Naive thymus-derived CD4-positive, alpha-beta T cell (primary cell): ENCODE results near the gene KRT5. TPM values are rescaled to one million over a fixed set of nuclear protein-coding genes. Genes with fewer than 3 reads are reported as not detected.

Source experiments
- ATAC-seq: fragments of 150-1000 bp; cut with Tn5 transposase; 2 replicates; pipeline ENCODE4 v1.10.0; 2021; ENCODE audit warnings: mild to moderate bottlenecking, moderate library complexity
- CTCF ChIA-PET: fragments of 350-600 bp; sonication (Branson Sonifier 250); formaldehyde crosslinking; loops from one replicate; lab custom pipeline; 2021; ENCODE audit warnings: antibody characterized with exemption; lab: Charles Lee
- POLR2A ChIA-PET: fragments of 350-600 bp; sonication (Branson Sonifier 250); formaldehyde crosslinking; loops from one replicate; lab custom pipeline; 2021; ENCODE audit warnings: antibody characterized with exemption, inconsistent platforms; lab: Charles Lee
- DNase-seq, 9 donors: peaks; one replicate each; pipeline versions ENCODE4 v3.0.0 to v3.0.0-alpha.2; 2020 to 2022; ENCODE audit warnings: mixed read lengths in 1 of 9
- H3K27ac ChIP-seq: one replicate; pipeline ENCODE4 v1.7.0; 2013; ENCODE audit warnings: mild to moderate bottlenecking, low read depth, low read length, moderate library complexity
- H3K27me3 ChIP-seq, 2 donors: one replicate each; pipeline ENCODE4 v1.7.0; 2013; ENCODE audit warnings: low read length in 2 of 2, mild to moderate bottlenecking in 2 of 2, moderate library complexity in 2 of 2; ENCODE audit not compliant: control insufficient read depth in 2 of 2, insufficient read depth in 2 of 2
- H3K36me3 ChIP-seq, 3 experiments: 1 replicate in 2 of 3; 2 replicates in 1 of 3; pipeline ENCODE4 v1.7.0; 2013; ENCODE audit warnings: low read length in 3 of 3, mild to moderate bottlenecking in 3 of 3, moderate library complexity in 1 of 3; ENCODE audit not compliant: insufficient read depth in 3 of 3, control insufficient read depth in 2 of 3
- H3K4me1 ChIP-seq, 2 donors: one replicate each; pipeline ENCODE4 v1.7.0; 2013; ENCODE audit warnings: low read length in 2 of 2, mild to moderate bottlenecking in 2 of 2, moderate library complexity in 1 of 2; ENCODE audit not compliant: control insufficient read depth in 2 of 2, insufficient read depth in 2 of 2
- H3K4me3 ChIP-seq: 2 replicates; pipeline ENCODE4 v1.7.0; 2013; ENCODE audit warnings: mild to moderate bottlenecking, low read length
- H3K9me3 ChIP-seq, 3 experiments: 1 replicate in 2 of 3; 2 replicates in 1 of 3; pipeline ENCODE4 v1.7.0; 2013; ENCODE audit warnings: low read length in 3 of 3; ENCODE audit not compliant: control insufficient read depth in 2 of 3
- H3K27ac Mint-ChIP-seq, 9 donors: one replicate each; pipeline ENCODE4 v1.8.0; 2020 to 2022; ENCODE audit warnings: mixed read lengths in 9 of 9, mild to moderate bottlenecking in 8 of 9, moderate library complexity in 5 of 9, inconsistent platforms in 2 of 9
- H3K27me3 Mint-ChIP-seq, 5 donors: one replicate each; pipeline ENCODE4 v1.8.0; 2021 to 2022; ENCODE audit warnings: mixed read lengths in 5 of 5, mild to moderate bottlenecking in 1 of 5
- H3K36me3 Mint-ChIP-seq, 5 donors: one replicate each; pipeline ENCODE4 v1.8.0; 2020 to 2022; ENCODE audit warnings: mixed read lengths in 5 of 5, mild to moderate bottlenecking in 3 of 5, inconsistent platforms in 1 of 5
- H3K4me1 Mint-ChIP-seq, 7 donors: one replicate each; pipeline ENCODE4 v1.8.0; 2020 to 2022; ENCODE audit warnings: mixed read lengths in 7 of 7, mild to moderate bottlenecking in 3 of 7, inconsistent platforms in 1 of 7
- H3K4me3 Mint-ChIP-seq, 10 donors: one replicate each; pipeline ENCODE4 v1.8.0; 2020 to 2022; ENCODE audit warnings: mild to moderate bottlenecking in 10 of 10, mixed read lengths in 10 of 10, moderate library complexity in 6 of 10, inconsistent platforms in 2 of 10
- H3K9me3 Mint-ChIP-seq, 11 donors: one replicate each; pipeline ENCODE4 v1.8.0; 2020 to 2022; ENCODE audit warnings: mixed read lengths in 11 of 11, mild to moderate bottlenecking in 4 of 11, inconsistent platforms in 1 of 11, moderate library complexity in 1 of 11
- intact Hi-C, 2 donors: fragments of 100-400 bp; cut with micrococcal nuclease; formaldehyde crosslinking; loops; one replicate each; pipeline ENCODE4 v1.15.1; 2023
- polyA plus RNA-seq, 2 donors: library from polyadenylated mRNA; unstranded; fragments of 300-500 nt; fragmentation: Illumina TruSeq; gene quantifications; one replicate each; pipeline ENCODE4 v1.2.3, GENCODE V29; 2021
- total RNA-seq, 6 experiments: library from RNA in 5 of 6; stranded (reverse) in 5 of 6; gene quantifications; 1 replicate in 5 of 6; 2 replicates in 1 of 6; pipeline ENCODE4 v1.2.3 and lab custom pipeline; 2021 to 2026

Gene KRT5
- total and polyA plus RNA-seq, 7 experiments from 2014 or later: 0.24 TPM; not detected in 6

GRCh38 chr12:52532636-52533035 is 12.4 kb upstream of the KRT5 start:
- no peak overlapping the region for H3K27ac Mint-ChIP-seq
- H3K27me3 Mint-ChIP-seq: peaks cover 0 to 2% (median 0%) of the 10 kb centered on the region in 5 donors
- H3K4me1 Mint-ChIP-seq: peaks cover 0 to 7% (median 0%) of the 10 kb centered on the region in 7 donors
- Histone ChIP-seq H3K4me3 (no peak overlapping the region), H3K9me3 (no peaks in the 10 kb centered on the region), H3K36me3 (no peaks in the 10 kb centered on the region), H3K4me1 (no peaks in the 10 kb centered on the region), H3K27me3 (no peaks in the 10 kb centered on the region), H3K27ac (no peak overlapping the region)
- DNase-seq: no peak
- no peaks in the 10 kb centered on the region for H3K36me3 Mint-ChIP-seq
- H3K9me3 Mint-ChIP-seq: peaks cover 0 to 2% (median 0%) of the 10 kb centered on the region in 11 donors
- CTCF ChIA-PET: no interaction called here
- H3K4me3 Mint-ChIP-seq: no peak overlapping the region
- ATAC-seq: no peak
- POLR2A ChIA-PET: no interaction called here
- intact Hi-C loops: no loop called here

DNA sequence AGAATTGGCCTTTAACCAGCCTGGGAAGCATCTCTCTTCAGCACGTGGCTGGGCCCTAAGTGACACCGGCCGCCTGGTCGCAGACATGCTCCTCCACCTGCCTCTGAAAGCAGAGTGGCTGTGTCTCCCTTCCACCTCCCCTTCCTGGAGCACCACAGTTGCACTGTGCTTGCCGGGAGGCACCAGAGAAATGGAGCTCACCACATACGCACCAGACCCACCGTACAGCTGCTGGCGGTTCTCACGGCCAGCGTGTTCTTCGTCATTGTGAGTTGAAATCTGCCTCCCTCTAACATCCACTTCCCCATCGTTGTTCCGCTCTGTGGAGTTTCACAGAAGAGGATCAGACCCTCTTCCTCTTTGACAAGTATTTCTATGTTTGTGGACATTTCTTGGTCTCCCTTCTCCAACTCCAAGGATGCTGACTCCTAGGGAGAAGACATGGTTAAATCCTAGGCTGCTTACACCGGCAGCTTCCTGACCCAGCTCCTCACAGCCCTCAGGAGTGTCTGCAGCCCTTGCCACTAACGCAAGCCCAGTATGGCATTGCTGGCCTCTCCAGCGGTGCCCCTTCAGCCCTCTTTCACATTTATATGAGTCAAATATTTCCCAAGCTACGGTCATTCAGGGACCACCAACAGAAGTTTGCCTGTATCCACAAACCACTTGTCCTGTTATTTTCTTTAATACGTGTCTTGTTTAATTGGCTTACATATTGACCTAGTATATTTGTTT is 11.5 kb upstream of the KRT5 start:
- Histone ChIP-seq H3K27ac (no peak overlapping the region), H3K36me3 (no peaks in the 10 kb centered on the region), H3K27me3 (no peaks in the 10 kb centered on the region), H3K4me1 (peaks cover 0 to 6% of the 10 kb centered on the region in 2 donors), H3K4me3 (no peak overlapping the region), H3K9me3 (no peaks in the 10 kb centered on the region)
- H3K27ac Mint-ChIP-seq: no peak overlapping the region
- intact Hi-C loops: no loop called here
- no peak for DNase-seq
- ChIA-PET CTCF (no interaction called here), POLR2A (interaction anchor here (0.5 kb wide), 1 partner anchor 337 kb away, joined by 5 read pairs; no protein-coding TSS in a partner anchor)
- H3K36me3 Mint-ChIP-seq: no peaks in the 10 kb centered on the region
- peaks cover 0 to 2% (median 0%) of the 10 kb centered on the region in 11 donors for H3K9me3 Mint-ChIP-seq
- H3K4me3 Mint-ChIP-seq: no peak overlapping the region
- ATAC-seq: peak; percentile 68
- H3K27me3 Mint-ChIP-seq: no peaks in the 10 kb centered on the region
- peaks cover 0 to 11% (median 0%) of the 10 kb centered on the region in 7 donors for H3K4me1 Mint-ChIP-seq

DNA sequence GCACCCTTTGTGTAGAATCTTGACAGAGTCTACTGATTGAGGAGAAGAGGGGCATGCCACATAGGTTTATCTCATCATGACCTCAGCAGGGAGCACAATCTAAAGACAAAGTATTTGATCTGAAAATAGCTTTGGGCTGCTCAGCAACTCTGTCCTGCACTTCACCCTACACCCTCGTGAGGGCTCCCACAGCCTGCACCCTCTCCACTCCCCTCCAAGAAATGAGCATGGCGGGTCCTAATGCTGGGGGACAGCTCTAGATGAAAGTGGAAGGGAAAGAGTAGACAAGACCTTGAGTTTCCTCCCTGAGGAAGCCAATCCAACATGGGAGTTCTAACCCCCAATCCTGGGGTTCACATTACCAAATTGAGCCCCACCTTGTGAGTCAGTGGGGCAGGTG is 10.7 kb upstream of the KRT5 start:
- Histone ChIP-seq H3K4me1 (peaks cover 0 to 14% of the 10 kb centered on the region in 2 donors), H3K36me3 (no peaks in the 10 kb centered on the region), H3K4me3 (no peak overlapping the region), H3K9me3 (no peaks in the 10 kb centered on the region), H3K27ac (no peak overlapping the region), H3K27me3 (no peaks in the 10 kb centered on the region)
- peaks cover 0 to 2% (median 0%) of the 10 kb centered on the region in 11 donors for H3K9me3 Mint-ChIP-seq
- ChIA-PET POLR2A (interaction anchor here (0.5 kb wide), 1 partner anchor 338 kb away, joined by 5 read pairs; no protein-coding TSS in a partner anchor), CTCF (no interaction called here)
- no peak overlapping the region for H3K27ac Mint-ChIP-seq
- DNase-seq (no peak), ATAC-seq (no peak)
- no peak overlapping the region for H3K4me3 Mint-ChIP-seq
- intact Hi-C loops: no loop called here
- H3K4me1 Mint-ChIP-seq: peaks cover 0 to 13% (median 0%) of the 10 kb centered on the region in 7 donors
- H3K27me3 Mint-ChIP-seq: no peaks in the 10 kb centered on the region
- H3K36me3 Mint-ChIP-seq: no peaks in the 10 kb centered on the region

- H3K4me1 ChIP-seq: peaks cover 0 to 16% of the 10 kb centered on the region in 2 donors
- no peaks in the 10 kb centered on the region for H3K27me3 ChIP-seq
- ATAC-seq (no peak), DNase-seq (no peak)
- H3K27ac ChIP-seq: no peak overlapping the region
- H3K9me3 ChIP-seq: no peaks in the 10 kb centered on the region
- no peaks in the 10 kb centered on the region for H3K27me3 Mint-ChIP-seq
- H3K4me3 ChIP-seq: no peak overlapping the region
- H3K9me3 Mint-ChIP-seq: peaks cover 0 to 2% (median 0%) of the 10 kb centered on the region in 11 donors
- intact Hi-C loops: no loop called here
- H3K36me3 ChIP-seq: no peaks in the 10 kb centered on the region
- CTCF ChIA-PET: no interaction called here
- H3K4me1 Mint-ChIP-seq: peaks cover 0 to 13% (median 0%) of the 10 kb centered on the region in 7 donors
- no peak overlapping the region for H3K4me3 Mint-ChIP-seq
- H3K27ac Mint-ChIP-seq: no peak overlapping the region
- POLR2A ChIA-PET: no interaction called here
- H3K36me3 Mint-ChIP-seq: no peaks in the 10 kb centered on the region
Observed at GRCh38 chr12:52530366-52530765, 10.2 kb upstream of the KRT5 start.

- Mint-ChIP-seq H3K4me3 (no peak overlapping the region), H3K9me3 (peaks cover 0 to 2% (median 0%) of the 10 kb centered on the region in 11 donors), H3K36me3 (no peaks in the 10 kb centered on the region), H3K27me3 (no peaks in the 10 kb centered on the region), H3K4me1 (peaks cover 0 to 11% (median 0%) of the 10 kb centered on the region in 7 donors), H3K27ac (no peak overlapping the region)
- Histone ChIP-seq H3K27ac (no peak overlapping the region), H3K36me3 (no peaks in the 10 kb centered on the region), H3K27me3 (no peaks in the 10 kb centered on the region), H3K4me1 (peaks cover 0 to 16% of the 10 kb centered on the region in 2 donors), H3K9me3 (no peaks in the 10 kb centered on the region), H3K4me3 (no peak overlapping the region)
- DNase-seq (no peak), ATAC-seq (no peak)
- POLR2A ChIA-PET: no interaction called here
- CTCF ChIA-PET: no interaction called here
- intact Hi-C loops: no loop called here
Observed at GRCh38 chr12:52529846-52530245, 9.7 kb upstream of the KRT5 start.

GRCh38 chr12:52529417-52529816 is 9.2 kb upstream of the KRT5 start:
- CTCF ChIA-PET: interaction anchor here (1.2 kb wide), 1 partner anchor 351 kb away, joined by 3 read pairs; no protein-coding TSS in a partner anchor

More at GRCh38 chr12:52529417-52529816, 9.2 kb upstream of the KRT5 start:
- intact Hi-C loops: no loop called here
- POLR2A ChIA-PET: no interaction called here
- Mint-ChIP-seq H3K27me3 (no peaks in the 10 kb centered on the region), H3K36me3 (no peaks in the 10 kb centered on the region), H3K4me3 (no peak overlapping the region), H3K4me1 (peaks cover 0 to 11% (median 0%) of the 10 kb centered on the region in 7 donors), H3K27ac (no peak overlapping the region), H3K9me3 (peaks cover 0 to 2% (median 0%) of the 10 kb centered on the region in 11 donors)
- no peaks in the 10 kb centered on the region for H3K36me3 ChIP-seq
- no peak overlapping the region for H3K4me3 ChIP-seq
- H3K4me1 ChIP-seq: peaks cover 0 to 16% of the 10 kb centered on the region in 2 donors
- no peaks in the 10 kb centered on the region for H3K9me3 ChIP-seq
- DNase-seq (no peak), ATAC-seq (no peak)
- no peaks in the 10 kb centered on the region for H3K27me3 ChIP-seq
- H3K27ac ChIP-seq: no peak overlapping the region
